ENCODE measurements around the gene DCHS1. TPM values are rescaled to one million over a fixed set of nuclear protein-coding genes. Genes with fewer than 3 reads are reported as not detected.

The DCHS1 gene
- total and polyA plus RNA-seq, 10 of the 15 experiments (the other 5 are each of a cell fraction or from before 2014, with no cell fraction given): 0.02 to 0.64 (median 0.18) TPM; not detected in 1

- peak; percentile 71 for ATAC-seq
- intact Hi-C loops (cut with micrococcal nuclease; ENCODE audit: unreplicated experiment): loop anchor here (1.0 to 10.0 kb wide), 2 partner anchors 79 to 219 kb away; partner anchors contain the start of gene MRPL17
- H3K4me3 ChIP-seq: peak overlapping the region; percentile 96
- ChIA-PET SMC1A (ENCODE audit: uncharacterized antibody, unreplicated experiment) (interaction anchor here (0.6 to 6.2 kb wide), 19 partner anchors 8 to 225 kb away, joined by 3 to 57 read pairs (median 4); partner anchors contain the start of genes MRPL17, TAF10 and TPP1), RAD21 (ENCODE audit: unreplicated experiment) (interaction anchor here (0.6 to 4.8 kb wide), 13 partner anchors 8 to 322 kb away, joined by 3 to 60 read pairs (median 4); partner anchors contain the start of genes MRPL17, TAF10, TPP1 and ZNF215), CTCF (interaction anchor here (0.6 to 2.3 kb wide), 23 partner anchors 9 to 225 kb away, joined by 3 to 48 read pairs (median 5); partner anchors contain the start of genes MRPL17 and TPP1), POLR2A (interaction anchor here (0.9 to 2.3 kb wide), 9 partner anchors 8 to 214 kb away, joined by 3 to 29 read pairs (median 5); partner anchors contain the start of genes ARFIP2, MRPL17, SMPD1 and TAF10)
- H3K27ac ChIP-seq (ENCODE audit: control insufficient read depth, insufficient read depth): peak overlapping the region; percentile 85
- H4K20me1 ChIP-seq (ENCODE audit: control insufficient read depth, insufficient read depth): no peaks in the 10 kb centered on the region
- peak overlapping the region; percentile 85 for H2AFZ ChIP-seq (ENCODE audit: control insufficient read depth, low read depth, low read length)
- FAIRE-seq: peak; percentile 85
- no peaks in the 10 kb centered on the region for H3K27me3 ChIP-seq (replicated peaks in 1 of 2; ENCODE audit: control insufficient read depth in 2 of 2, insufficient read depth in 2 of 2, low read length in 1 of 2)
- H3K9me3 ChIP-seq (replicated peaks; ENCODE audit: control insufficient read depth, insufficient read depth, low read length): no peaks in the 10 kb centered on the region
- 1% methylated on average over 20 of the region's 20 CpGs for whole genome bisulfite sequencing (ENCODE audit: insufficient coverage, insufficient replicate concordance, low lambda C conversion rate, missing lambda C conversion rate)
- peaks cover 25% of the 10 kb centered on the region for H3K4me1 ChIP-seq (ENCODE audit: control insufficient read depth, insufficient read depth, low read length)
- in situ Hi-C loops (cut with MboI): no loop called here
- peaks cover 82% of the 10 kb centered on the region for H3K79me2 ChIP-seq (ENCODE audit: control insufficient read depth, insufficient read depth, low read length)
- H3K36me3 ChIP-seq (ENCODE audit: control insufficient read depth in 2 of 2, insufficient read depth in 2 of 2, low read length in 1 of 2): peaks cover 15 to 26% of the 10 kb centered on the region in 2 experiments
- no peak for DNase-seq (ENCODE audit: low read depth, low spot score)
- H3K9ac ChIP-seq (ENCODE audit: control insufficient read depth, insufficient read depth, low read length): peak overlapping the region; percentile 91
- H3K4me2 ChIP-seq (ENCODE audit: control insufficient read depth, insufficient read depth): peak overlapping the region; percentile 78
- BruUV-seq (replicated peaks): no TSS peak
- TF ChIP-seq BCLAF1 (IDR thresholded peaks at IDR 0.05): no peak
- no peak for TF ChIP-seq PML (IDR thresholded peaks at IDR 0.05; ENCODE audit: low read length)
- peak; percentile 62; the same call in 1 of the 2 replicates for TF ChIP-seq POLR2AphosphoS5 (IDR thresholded peaks at IDR 0.05; ENCODE audit: low read length)
- peak; percentile 56 for TF ChIP-seq POLR2A (IDR thresholded peaks at IDR 0.05; ENCODE audit: low read depth, low read length)
- TF ChIP-seq HCFC1 (IDR thresholded peaks at IDR 0.05; ENCODE audit: low read length): no peak
- TF ChIP-seq NR2F1 (conservative IDR thresholded peaks at IDR 0.05): no peak
- TF ChIP-seq EED (IDR thresholded peaks at IDR 0.05; ENCODE audit: low read depth): peak; percentile 20; the same call in 1 of the 2 replicates
- TF ChIP-seq BACH1 (IDR thresholded peaks at IDR 0.05; ENCODE audit: borderline replicate concordance): no peak; the same call in 1 of the 2 replicates
- TF ChIP-seq STAT3 (IDR thresholded peaks at IDR 0.05; ENCODE audit: low read depth, low read length): 0 out of 2 replicates have a peak, but pooled peaks have one; percentile 33
- TF ChIP-seq CTCF (IDR thresholded peaks at IDR 0.05 in 2 of 3, conservative IDR thresholded peaks at IDR 0.05 in 1 of 3; ENCODE audit: control insufficient read depth in 2 of 3, extremely low read depth in 1 of 3, insufficient read depth in 1 of 3, low read depth in 3 of 3, low read length in 3 of 3): peak; percentile 27 to 62 (median 33); a peak in 3 of 6 replicates
- TF ChIP-seq GABPA (IDR thresholded peaks at IDR 0.05; ENCODE audit: low read depth): no peak
- TF ChIP-seq RAD21 (IDR thresholded peaks at IDR 0.05; ENCODE audit: insufficient read depth, low read depth, low read length): peak; percentile 47
- TF ChIP-seq MEF2A (IDR thresholded peaks at IDR 0.05; ENCODE audit: insufficient read depth, low read depth, low read length): no peak
- peak in 1 of 2 experiments; percentile 36; a peak in 2 of 4 replicates for TF ChIP-seq IKZF2 (IDR thresholded peaks at IDR 0.05)
- no peak for TF ChIP-seq ZBTB33 (IDR thresholded peaks at IDR 0.05)
- 0 out of 2 replicates have a peak, but pooled peaks have one; percentile 11 for TF ChIP-seq RUNX3 (IDR thresholded peaks at IDR 0.05; ENCODE audit: low read length)
- TF ChIP-seq SMC3 (IDR thresholded peaks at IDR 0.05; ENCODE audit: borderline replicate concordance, low read length): peak; percentile 26; the same call in 1 of the 2 replicates
- 0 out of 2 replicates have a peak, but pooled peaks have one; percentile 7 for TF ChIP-seq CBFB (IDR thresholded peaks at IDR 0.05; ENCODE audit: low read depth)
Measured at GRCh38 chr11:6604081-6604626, 51.5 kb downstream of the DCHS1 start.

Data from GM12878 (cell line).